Glutamatergic neuron (in vitro differentiated cells): ENCODE results near the gene CCER1. TPM values are rescaled to one million over a fixed set of nuclear protein-coding genes. Genes with fewer than 3 reads are reported as not detected.

Experiments
- DNase-seq: peaks from one replicate; pipeline ENCODE4 v3.0.0; 2022
- H3K27ac Mint-ChIP-seq: one replicate; pipeline ENCODE4 v1.8.0; 2020; ENCODE audit warnings: mild to moderate bottlenecking, mixed read lengths, inconsistent platforms; ENCODE audit not compliant: unreplicated experiment
- H3K27me3 Mint-ChIP-seq: one replicate; pipeline ENCODE4 v1.8.0; 2020; ENCODE audit warnings: mild to moderate bottlenecking, moderate library complexity, mixed read lengths, inconsistent platforms; ENCODE audit not compliant: unreplicated experiment
- H3K36me3 Mint-ChIP-seq: one replicate; pipeline ENCODE4 v1.8.0; 2020; ENCODE audit warnings: mild to moderate bottlenecking, mixed read lengths, inconsistent platforms; ENCODE audit not compliant: unreplicated experiment
- H3K4me1 Mint-ChIP-seq: one replicate; pipeline ENCODE4 v1.8.0; 2020; ENCODE audit warnings: mild to moderate bottlenecking, low read depth, mixed read lengths, inconsistent platforms; ENCODE audit not compliant: unreplicated experiment
- H3K4me3 Mint-ChIP-seq: one replicate; pipeline ENCODE4 v1.8.0; 2020; ENCODE audit warnings: mild to moderate bottlenecking, mixed read lengths, inconsistent platforms; ENCODE audit not compliant: unreplicated experiment
- H3K9me3 Mint-ChIP-seq: one replicate; pipeline ENCODE4 v1.8.0; 2020; ENCODE audit warnings: mild to moderate bottlenecking, moderate library complexity, mixed read lengths, inconsistent platforms; ENCODE audit not compliant: unreplicated experiment
- total RNA-seq: library from RNA; stranded (reverse); fragmentation: NEBNext Ultra II Directional; extraction: Animal tissue kit (Norgen Biotek cat#: 25700); gene quantifications from one replicate; pipeline ENCODE4 v1.2.1, GENCODE V29; 2021; ENCODE audit not compliant: unreplicated experiment
- TF ChIP-seq, protein P1 (sequence below): fragments of 200-600 bp; sonication (generic); IDR thresholded peaks from one replicate; pipeline ENCODE4 v1.5.0; 2021; ENCODE audit not compliant: partially characterized antibody, unreplicated experiment

Gene CCER1
- total RNA-seq, 1 donor from 2014 or later = not detected

DNA sequence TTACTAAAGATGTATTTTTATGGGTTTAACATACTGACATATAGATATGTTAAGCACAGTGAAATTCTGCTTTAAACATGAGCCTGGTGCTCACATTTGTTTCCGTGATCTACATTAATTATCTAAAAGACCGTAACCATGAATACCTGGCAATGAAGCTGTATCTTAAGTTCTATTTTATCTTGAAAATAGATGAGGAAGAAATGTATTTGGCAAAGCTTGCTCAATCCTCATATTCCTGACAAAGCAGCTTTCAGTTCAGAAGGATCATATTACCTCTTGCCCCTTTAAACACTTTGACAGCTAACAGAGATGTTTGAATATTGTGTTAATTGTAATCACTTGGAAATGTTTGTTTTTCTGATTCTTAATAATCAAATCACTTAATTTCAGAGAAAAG lies 40.0 kb upstream of the CCER1 start:
- H3K36me3 Mint-ChIP-seq = no peaks in the 10 kb centered on the region
- no peaks in the 10 kb centered on the region for H3K4me1 Mint-ChIP-seq
- TF ChIP-seq, protein P1, sequence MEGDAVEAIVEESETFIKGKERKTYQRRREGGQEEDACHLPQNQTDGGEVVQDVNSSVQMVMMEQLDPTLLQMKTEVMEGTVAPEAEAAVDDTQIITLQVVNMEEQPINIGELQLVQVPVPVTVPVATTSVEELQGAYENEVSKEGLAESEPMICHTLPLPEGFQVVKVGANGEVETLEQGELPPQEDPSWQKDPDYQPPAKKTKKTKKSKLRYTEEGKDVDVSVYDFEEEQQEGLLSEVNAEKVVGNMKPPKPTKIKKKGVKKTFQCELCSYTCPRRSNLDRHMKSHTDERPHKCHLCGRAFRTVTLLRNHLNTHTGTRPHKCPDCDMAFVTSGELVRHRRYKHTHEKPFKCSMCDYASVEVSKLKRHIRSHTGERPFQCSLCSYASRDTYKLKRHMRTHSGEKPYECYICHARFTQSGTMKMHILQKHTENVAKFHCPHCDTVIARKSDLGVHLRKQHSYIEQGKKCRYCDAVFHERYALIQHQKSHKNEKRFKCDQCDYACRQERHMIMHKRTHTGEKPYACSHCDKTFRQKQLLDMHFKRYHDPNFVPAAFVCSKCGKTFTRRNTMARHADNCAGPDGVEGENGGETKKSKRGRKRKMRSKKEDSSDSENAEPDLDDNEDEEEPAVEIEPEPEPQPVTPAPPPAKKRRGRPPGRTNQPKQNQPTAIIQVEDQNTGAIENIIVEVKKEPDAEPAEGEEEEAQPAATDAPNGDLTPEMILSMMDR = no peak
- H3K9me3 Mint-ChIP-seq = peaks cover 2% of the 10 kb centered on the region
- no peak for DNase-seq
- H3K27ac Mint-ChIP-seq = no peak overlapping the region
- no peaks in the 10 kb centered on the region for H3K27me3 Mint-ChIP-seq
- H3K4me3 Mint-ChIP-seq = no peak overlapping the region

DNA sequence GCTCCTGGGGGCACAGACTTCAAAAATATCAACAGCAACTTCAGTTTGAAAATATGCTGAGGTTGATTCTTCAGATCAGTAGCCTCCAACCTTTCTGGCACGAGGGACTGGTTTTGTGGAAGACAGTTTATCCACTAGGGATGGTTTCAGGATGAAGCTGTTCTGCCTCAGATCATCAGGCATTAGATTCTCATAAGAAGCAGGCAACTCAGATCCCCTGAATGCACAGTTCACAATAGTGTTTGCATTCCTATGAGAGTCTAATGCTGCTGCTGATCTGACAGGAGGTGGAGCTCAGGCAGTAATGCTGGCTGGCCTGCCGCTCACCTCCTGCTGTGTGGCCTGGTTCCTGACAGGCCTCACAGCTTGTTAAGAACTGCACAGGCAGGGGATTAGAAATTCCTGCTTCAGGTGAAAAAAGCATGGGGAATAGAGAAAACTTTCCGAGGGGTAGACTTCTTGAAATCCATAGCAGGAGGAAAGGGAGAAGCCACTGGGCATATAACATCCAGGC lies 37.0 kb upstream of the CCER1 start:
- no peaks in the 10 kb centered on the region for H3K36me3 Mint-ChIP-seq
- no peak overlapping the region for H3K4me3 Mint-ChIP-seq
- no peaks in the 10 kb centered on the region for H3K4me1 Mint-ChIP-seq
- TF ChIP-seq, protein P1 = no peak
- H3K27me3 Mint-ChIP-seq = no peaks in the 10 kb centered on the region
- H3K27ac Mint-ChIP-seq = no peak overlapping the region
- peaks cover 2% of the 10 kb centered on the region for H3K9me3 Mint-ChIP-seq
- DNase-seq = no peak

DNA sequence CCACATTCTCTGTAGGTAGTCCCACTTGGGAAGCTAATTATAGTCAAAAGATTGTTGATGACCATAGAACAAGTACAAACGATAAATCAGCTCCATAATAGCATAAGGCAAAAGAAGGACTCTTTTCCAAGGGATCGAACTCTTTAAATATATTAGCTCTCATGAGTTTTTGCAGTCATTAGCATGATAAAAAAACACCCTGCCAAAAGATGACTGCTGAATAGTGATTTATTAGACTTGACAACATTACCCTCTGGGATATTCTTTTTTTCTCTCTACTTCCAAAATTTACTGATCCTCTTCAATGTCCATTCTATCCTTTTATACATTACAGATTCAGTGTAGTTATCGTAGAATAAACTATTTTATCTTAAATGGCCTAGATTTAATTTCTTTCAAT lies 35.6 kb upstream of the CCER1 start:
- Mint-ChIP-seq H3K4me1 (no peaks in the 10 kb centered on the region), H3K9me3 (peaks cover 2% of the 10 kb centered on the region), H3K27me3 (no peaks in the 10 kb centered on the region), H3K36me3 (no peaks in the 10 kb centered on the region), H3K27ac (no peak overlapping the region), H3K4me3 (no peak overlapping the region)
- DNase-seq = no peak
- TF ChIP-seq, protein P1 = no peak

DNA sequence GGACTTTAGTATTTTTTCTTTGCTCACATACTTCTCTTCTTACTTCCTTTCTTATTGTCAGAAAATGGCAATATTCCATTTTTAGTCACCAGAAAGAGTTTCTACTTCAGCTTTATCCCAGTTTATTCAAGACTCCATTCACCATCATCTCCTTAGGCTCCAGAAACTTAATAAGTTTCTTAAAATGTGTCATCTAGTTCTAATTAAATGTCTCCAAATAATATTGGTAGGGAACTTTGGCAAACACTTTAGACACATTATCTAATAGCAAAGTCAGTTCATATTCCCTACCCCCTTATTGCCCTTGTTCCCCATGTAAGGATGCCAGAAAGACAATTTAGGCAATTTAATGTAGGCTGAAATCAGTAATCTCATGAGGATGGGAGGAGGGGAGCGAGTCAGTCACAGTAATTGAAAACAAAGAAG lies 34.7 kb upstream of the CCER1 start:
- Mint-ChIP-seq H3K27ac (no peak overlapping the region), H3K9me3 (peaks cover 2% of the 10 kb centered on the region), H3K4me1 (no peaks in the 10 kb centered on the region), H3K27me3 (no peaks in the 10 kb centered on the region), H3K36me3 (no peaks in the 10 kb centered on the region), H3K4me3 (no peak overlapping the region)
- TF ChIP-seq, protein P1 = no peak
- DNase-seq = no peak

DNA sequence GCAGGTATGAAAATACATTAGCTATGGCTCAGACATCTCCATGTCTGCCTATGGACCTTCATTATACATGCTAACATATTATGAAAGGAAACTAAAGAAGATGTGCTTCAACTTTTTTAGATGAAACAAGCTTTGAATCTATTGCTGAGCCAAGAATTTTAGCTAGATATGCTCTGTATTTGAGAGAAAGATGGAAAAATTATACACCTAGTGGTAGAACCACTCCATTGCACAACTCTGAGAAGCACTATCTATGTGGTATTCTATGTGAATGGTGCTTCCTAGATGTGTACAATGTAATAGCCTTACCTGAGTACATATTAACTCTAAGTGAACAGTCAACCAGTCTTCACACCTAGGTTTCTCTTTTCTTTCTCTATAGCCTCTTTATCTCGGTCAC lies 32.5 kb upstream of the CCER1 start:
- DNase-seq = no peak
- Mint-ChIP-seq H3K4me1 (no peaks in the 10 kb centered on the region), H3K4me3 (no peak overlapping the region), H3K9me3 (peaks cover 3% of the 10 kb centered on the region), H3K27me3 (no peaks in the 10 kb centered on the region), H3K36me3 (no peaks in the 10 kb centered on the region), H3K27ac (no peak overlapping the region)
- TF ChIP-seq, protein P1 = peak; percentile 53
